TTC549 (cell line): ENCODE data around the gene ZNF831.
A peak's percentile ranks its signal among the peaks of the same experiment; 100 is the strongest.

Source experiments
- FAIRE-seq: peaks from 2 replicates; lab custom pipeline; 2012; peaks lifted over from hg19 to GRCh38; lab: Jason Lieb, UNC

The ZNF831 gene

GRCh38 chr20:59247731-59248684 lies 84.4 kb downstream of the ZNF831 start:
- FAIRE-seq = peak; percentile 15

- FAIRE-seq = no peak
Measured at GRCh38 chr20:59250293-59250692, 86.7 kb downstream of the ZNF831 start.

- no peak for FAIRE-seq
Measured at GRCh38 chr20:59253325-59253724, 89.7 kb downstream of the ZNF831 start.

DNA sequence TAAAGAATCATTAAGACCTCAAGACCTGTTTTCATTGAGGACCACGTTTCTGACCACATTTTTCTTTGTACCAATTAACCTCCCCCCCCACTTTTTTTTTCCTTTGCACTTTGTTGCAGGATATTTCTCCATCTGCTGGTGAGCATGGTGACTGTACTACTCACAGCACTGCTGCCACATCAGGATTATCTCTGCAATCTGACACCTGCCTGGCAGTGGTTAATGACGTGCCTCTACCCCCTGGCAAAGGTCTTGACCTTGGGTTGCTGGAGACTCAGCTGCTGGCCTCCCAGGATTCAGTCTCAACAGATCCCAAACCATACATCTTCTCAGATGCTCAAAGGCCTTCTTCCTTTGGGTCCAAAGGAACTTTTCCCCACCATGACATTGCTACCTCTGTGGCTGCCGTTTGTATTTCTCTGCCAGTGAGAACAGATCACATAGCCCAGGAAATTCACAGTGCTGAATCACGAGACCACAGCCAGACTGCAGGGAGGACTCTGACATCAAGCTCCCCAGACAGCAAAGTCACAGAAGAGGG lies 90.2 kb downstream of the ZNF831 start:
- no peak for FAIRE-seq

GRCh38 chr20:59255256-59255655 lies 91.6 kb downstream of the ZNF831 start:
- FAIRE-seq = no peak

GRCh38 chr20:59258221-59258621 lies 94.6 kb downstream of the ZNF831 start:
- FAIRE-seq = no peak

DNA sequence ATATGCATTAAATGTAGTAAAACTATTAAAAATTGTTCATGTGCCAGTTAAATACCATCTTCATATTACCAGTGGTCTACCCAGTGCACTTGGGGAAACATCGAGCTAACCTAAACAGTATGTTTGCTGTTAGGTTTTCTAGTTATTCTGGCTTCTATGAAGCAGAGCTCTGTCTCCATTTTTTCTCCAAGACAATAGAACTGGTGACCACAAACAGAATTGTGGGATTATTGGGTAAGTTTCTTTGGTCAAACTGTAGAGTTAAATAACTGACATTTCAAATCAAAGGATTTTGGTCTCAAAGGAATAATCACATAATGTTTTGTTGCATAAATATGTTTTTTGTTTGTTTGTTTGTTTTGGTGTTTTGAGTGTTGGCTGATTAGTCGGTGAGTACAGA lies 96.3 kb downstream of the ZNF831 start:
- FAIRE-seq = peak; percentile 39

GRCh38 chr20:59265298-59265697 lies 101.7 kb downstream of the ZNF831 start:
- FAIRE-seq = no peak

- no peak for FAIRE-seq
Measured at GRCh38 chr20:59268870-59269269, 105.2 kb downstream of the ZNF831 start.

- FAIRE-seq = no peak
Measured at GRCh38 chr20:59269411-59270025, 105.9 kb downstream of the ZNF831 start.

DNA sequence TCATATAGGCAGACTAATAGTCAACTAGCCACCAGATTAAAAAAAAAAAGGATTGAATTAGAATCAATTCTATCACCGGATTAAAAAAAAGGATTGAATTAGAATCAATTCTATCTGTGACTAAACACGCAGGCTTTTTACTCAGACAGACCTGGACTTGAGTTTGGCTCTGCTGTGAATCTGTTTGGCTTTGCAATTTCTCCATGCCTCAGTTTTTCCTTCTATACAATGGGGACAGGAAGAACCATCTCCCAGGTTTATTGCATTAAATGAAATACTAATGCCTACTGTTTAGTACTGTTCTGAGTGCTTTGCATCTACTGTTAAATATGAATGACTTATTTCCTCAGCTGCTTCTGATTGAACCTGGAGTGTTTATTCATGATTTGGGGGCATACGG lies 106.8 kb downstream of the ZNF831 start:
- no peak for FAIRE-seq

DNA sequence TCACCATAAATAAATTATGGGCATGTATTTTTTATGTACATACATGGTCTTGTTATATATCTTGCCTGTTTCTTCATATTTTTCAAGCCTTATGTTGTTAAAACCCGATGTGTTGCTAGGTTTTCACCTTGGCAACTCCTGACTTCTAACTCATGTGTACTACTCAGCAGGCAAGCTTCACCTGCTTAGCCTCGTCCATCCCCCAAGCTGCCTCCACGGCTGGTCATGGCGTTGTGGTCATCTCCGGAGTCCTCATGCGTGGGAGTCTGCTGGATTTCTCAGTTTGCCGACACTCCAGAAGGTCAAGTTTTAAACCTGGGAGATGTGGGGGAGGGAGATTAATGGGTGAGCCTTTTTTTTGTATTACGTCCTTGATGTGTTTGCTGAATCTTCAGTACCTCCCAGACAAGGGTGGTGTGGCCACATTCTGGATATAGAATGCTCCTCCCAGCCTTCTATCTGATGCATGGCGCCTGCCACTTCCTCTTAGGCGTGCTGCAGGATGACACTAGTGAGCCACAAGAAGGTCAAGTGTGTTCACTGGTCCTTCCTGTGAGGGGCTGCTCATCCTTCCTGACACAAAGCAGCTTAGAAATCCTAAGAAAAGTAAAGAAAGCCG lies 110.2 kb downstream of the ZNF831 start:
- no peak for FAIRE-seq

- FAIRE-seq = no peak
Measured at GRCh38 chr20:59276938-59277337, 113.3 kb downstream of the ZNF831 start.

DNA sequence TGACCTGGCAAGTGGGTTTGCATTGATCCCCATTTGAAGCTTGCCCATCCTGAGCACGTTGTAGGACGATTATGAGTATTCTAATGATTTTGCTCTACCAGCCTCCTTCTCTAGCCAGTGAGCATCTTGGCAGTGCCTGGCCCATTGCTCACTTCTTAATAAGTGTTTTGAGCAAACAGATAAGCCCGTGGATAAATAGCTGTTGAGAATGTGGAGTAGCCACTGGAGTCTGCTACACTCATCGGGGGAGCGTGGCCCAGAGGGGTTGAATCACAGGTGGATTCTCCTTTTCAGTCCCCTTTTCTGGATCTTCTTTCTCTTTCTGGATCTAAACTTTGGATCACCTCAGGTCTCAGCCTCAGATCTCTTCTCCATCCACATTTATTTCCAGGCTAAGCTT lies 120.8 kb downstream of the ZNF831 start:
- FAIRE-seq = no peak

DNA sequence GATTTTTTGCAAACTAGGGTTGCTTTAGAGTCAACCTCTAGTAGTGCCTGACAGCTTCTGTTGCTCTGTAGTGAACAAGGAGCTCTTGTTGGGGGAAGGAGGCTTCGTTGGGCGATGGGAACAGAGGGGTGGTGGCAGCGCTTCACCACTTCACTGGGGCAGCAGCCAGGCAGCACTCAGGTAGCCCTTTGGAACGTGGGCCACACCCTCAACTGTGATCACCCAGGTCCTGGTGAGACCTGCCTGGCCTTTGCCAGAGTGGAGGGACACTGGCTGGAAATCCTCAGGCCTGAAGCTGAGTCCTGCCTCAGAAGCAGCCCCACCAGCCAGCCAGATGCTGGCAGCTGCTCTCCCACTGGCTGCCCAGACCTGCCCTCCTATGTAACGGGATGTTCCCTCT lies 126.4 kb downstream of the ZNF831 start:
- FAIRE-seq = no peak

GRCh38 chr20:59291740-59292383 lies 128.2 kb downstream of the ZNF831 start:
- no peak for FAIRE-seq

DNA sequence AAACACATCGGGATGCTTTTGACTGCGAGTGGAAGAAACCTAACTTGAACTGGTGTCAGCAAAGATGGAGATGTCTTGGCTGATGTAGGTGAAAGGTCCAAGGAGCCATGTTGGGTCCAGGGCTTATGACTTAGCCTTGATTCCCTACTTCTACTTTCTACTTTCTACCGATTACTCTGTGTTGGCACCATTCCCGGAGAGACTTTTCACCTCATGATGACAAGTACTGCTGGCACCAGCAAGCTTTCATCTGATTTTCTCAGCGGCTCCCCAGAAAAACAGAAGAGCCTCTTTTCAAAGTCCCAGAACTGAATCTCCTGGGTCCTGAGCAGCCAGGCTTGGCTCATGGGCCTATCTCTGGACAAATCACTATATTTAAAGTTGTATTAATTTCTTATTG lies 131.9 kb downstream of the ZNF831 start:
- no peak for FAIRE-seq

DNA sequence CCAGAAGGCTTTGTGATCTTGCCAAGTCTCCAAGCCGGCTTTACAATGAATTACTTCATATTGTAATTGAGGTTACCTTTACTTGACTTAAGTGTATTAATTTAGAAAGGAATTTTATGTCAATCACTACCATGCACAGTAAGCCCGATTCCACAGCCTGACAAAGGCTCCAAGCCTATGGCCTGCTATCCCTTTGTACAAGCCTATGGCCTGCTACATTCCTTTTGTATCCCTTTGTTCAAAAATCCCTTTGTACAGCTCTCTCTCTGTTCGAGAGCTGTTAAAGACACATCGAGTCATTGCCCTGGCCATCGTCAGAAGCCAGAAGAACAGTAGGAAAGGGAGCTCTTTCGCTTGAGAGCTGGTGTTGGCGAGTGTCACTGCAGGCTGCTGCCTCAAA lies 134.1 kb downstream of the ZNF831 start:
- FAIRE-seq = no peak

GRCh38 chr20:59299945-59300332 lies 136.3 kb downstream of the ZNF831 start:
- no peak for FAIRE-seq

DNA sequence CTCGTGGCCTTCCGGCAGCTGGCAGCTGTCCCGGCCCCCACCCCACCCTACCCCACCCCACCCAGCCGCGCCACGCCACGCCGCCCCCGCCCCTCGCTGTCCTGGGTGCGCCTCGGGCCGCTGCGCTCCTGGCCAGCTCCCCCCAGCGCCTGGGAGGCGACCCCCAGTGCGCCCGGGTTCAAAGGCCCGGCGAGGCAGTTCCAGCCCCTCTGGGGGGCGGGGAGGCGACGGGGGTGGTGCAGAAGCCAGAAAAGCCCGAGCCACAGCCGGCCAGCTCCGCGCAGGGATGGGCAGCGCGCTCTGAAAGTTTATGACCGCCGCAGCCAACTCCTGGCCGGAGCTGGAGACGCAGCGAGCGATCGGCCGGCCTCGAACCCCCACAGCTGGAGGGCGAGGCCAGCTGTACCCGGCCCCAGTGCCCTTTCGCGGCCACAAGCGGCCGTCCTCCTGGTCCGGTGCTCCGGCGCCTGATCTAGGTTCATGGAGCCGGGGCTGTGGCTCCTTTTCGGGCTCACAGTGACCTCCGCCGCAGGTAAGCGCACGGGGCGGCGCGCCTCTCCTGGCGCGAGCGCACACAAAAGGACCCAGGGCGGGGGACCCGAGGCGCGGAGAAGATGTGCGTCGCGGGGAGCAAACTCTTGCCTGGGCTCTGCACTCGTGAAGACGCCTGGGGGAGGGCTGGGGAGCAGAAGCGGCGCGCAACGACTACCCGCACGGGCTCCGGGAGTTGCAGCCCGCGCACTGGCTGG lies 136.9 kb downstream of the ZNF831 start, which contains the start of gene EDN3:
TSS of gene EDN3 (plus strand) at position 279 of the 749 bp plus-strand sequence. CDS start at position 481, 202 bp downstream.
- FAIRE-seq = no peak

DNA sequence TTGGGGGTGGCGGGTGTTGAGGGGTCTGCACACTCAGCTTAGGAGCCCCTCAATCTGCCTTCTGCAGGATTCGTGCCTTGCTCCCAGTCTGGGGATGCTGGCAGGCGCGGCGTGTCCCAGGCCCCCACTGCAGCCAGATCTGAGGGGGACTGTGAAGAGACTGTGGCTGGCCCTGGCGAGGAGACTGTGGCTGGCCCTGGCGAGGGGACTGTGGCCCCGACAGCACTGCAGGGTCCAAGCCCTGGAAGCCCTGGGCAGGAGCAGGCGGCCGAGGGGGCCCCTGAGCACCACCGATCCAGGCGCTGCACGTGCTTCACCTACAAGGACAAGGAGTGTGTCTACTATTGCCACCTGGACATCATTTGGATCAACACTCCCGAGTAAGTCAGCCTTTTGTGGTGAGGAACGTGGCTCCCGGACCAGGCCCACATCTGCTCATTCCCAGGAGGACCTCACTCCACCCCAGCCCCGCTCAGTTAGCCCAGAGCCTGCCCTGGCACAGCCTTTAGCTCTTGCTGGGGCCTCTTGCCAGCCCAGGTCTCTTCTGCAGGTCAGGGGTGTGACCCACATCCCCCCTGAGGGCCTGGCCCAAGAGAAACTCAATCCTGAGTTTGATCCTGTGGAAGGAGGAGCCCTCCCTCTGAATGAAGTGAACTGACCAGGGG lies 137.9 kb downstream of the ZNF831 start:
- FAIRE-seq = no peak
